K562 (cell line): ENCODE data around the gene EFCAB8. TPM values are rescaled to one million over a fixed set of nuclear protein-coding genes. Genes with fewer than 3 reads are reported as not detected.

Experiments
- ATAC-seq: fragments of 200-7000 bp; cut with Tn5 transposase; 3 replicates; pipeline ENCODE4 v1.9.1; 2020; ENCODE audit warnings: moderate library complexity
- BruUV-seq: library from RNA; stranded (reverse); fragments of 400-500 nt; replicated peaks from 2 replicates; lab custom pipeline; 2021; lab: Mats Ljungman, UMichigan
- CTCF ChIA-PET: fragments of 300-600 bp; formaldehyde crosslinking; extraction: SDS; loops from one replicate; lab custom pipeline; 2021; ENCODE audit warnings: low intra/inter-chr PET ratio; lab: Yijun Ruan, JAX
- POLR2A ChIA-PET: fragments of 300-600, 350-650 bp; sonication (Branson Sonifier 250); formaldehyde crosslinking; extraction: SDS; loops from one replicate; lab custom pipeline; 2021; ENCODE audit warnings: antibody characterized with exemption, inconsistent platforms; lab: Yijun Ruan, JAX
- DNase-seq, 4 experiments: peaks; one replicate each; pipeline versions ENCODE4 v3.0.0 to v3.0.0-alpha.2; 2011 to 2018; ENCODE audit warnings: low spot score in 3 of 4, mixed read lengths in 3 of 4; ENCODE audit errors: extremely low read depth in 1 of 4
- FAIRE-seq: peaks from 2 replicates; lab custom pipeline; 2011; peaks lifted over from hg19 to GRCh38; lab: Jason Lieb, UNC
- H2AFZ ChIP-seq: 2 replicates; pipeline ENCODE4 v1.6.0; 2011; ENCODE audit warnings: low read depth, low read length, control low read depth, inconsistent platforms
- H3K27ac ChIP-seq: fragments of 200-600 bp; 3 replicates; pipeline ENCODE4 v1.8.0; 2011; ENCODE audit warnings: low read depth, mild to moderate bottlenecking, control low read depth, inconsistent platforms, low read length, moderate library complexity, mixed read lengths; ENCODE audit errors: extremely low read depth
- H3K27me3 ChIP-seq, 2 experiments: fragments of 300-600 bp in 1 of 2; 2 replicates in 1 of 2; 3 replicates in 1 of 2; pipeline versions ENCODE4 v1.6.0 to v1.8.0; 2011; ENCODE audit warnings: inconsistent platforms in 2 of 2, low read length in 2 of 2, mild to moderate bottlenecking in 1 of 2, mixed read lengths in 1 of 2, moderate library complexity in 1 of 2; ENCODE audit not compliant: control insufficient read depth in 2 of 2, insufficient read depth in 2 of 2
- H3K36me3 ChIP-seq: fragments of 300-600 bp; 3 replicates; pipeline ENCODE4 v1.8.0; 2011; ENCODE audit warnings: mild to moderate bottlenecking, low read length, inconsistent platforms; ENCODE audit not compliant: control insufficient read depth, insufficient read depth
- H3K4me1 ChIP-seq, 2 experiments: fragments of 200-600 bp in 1 of 2; replicated peaks in 1 of 2; 2 replicates in 1 of 2; 3 replicates in 1 of 2; pipeline versions ENCODE4 v1.5.1 to v1.8.0; 2011; ENCODE audit warnings: inconsistent platforms in 2 of 2, low read length in 2 of 2, mild to moderate bottlenecking in 1 of 2, mixed read lengths in 1 of 2, moderate library complexity in 1 of 2; ENCODE audit not compliant: control insufficient read depth in 2 of 2, insufficient read depth in 2 of 2
- H3K4me2 ChIP-seq: 2 replicates; pipeline ENCODE4 v1.6.1; 2011; ENCODE audit warnings: low read length, control low read depth, inconsistent platforms, mixed read lengths; ENCODE audit not compliant: insufficient read depth
- H3K4me3 ChIP-seq: fragments of 200-600 bp; sonication (generic), shearing (Covaris generic); 2 replicates; pipeline ENCODE4 v1.5.1; 2016; ENCODE audit warnings: control low read depth, inconsistent platforms
- H3K79me2 ChIP-seq: fragments of 200-600 bp; 3 replicates; pipeline ENCODE4 v1.8.0; 2011; ENCODE audit warnings: low read length, inconsistent platforms; ENCODE audit not compliant: control insufficient read depth, insufficient read depth
- H3K9ac ChIP-seq, 2 experiments: 2 replicates each; pipeline versions ENCODE4 v1.6.0 to v1.6.1; 2011; ENCODE audit warnings: low read depth in 2 of 2, low read length in 2 of 2, control low read depth in 1 of 2, inconsistent platforms in 1 of 2, mild to moderate bottlenecking in 1 of 2, mixed read lengths in 1 of 2; ENCODE audit not compliant: insufficient read depth in 1 of 2
- H3K9me1 ChIP-seq: one replicate; pipeline ENCODE4 v1.6.0; 2011; ENCODE audit warnings: inconsistent platforms, mild to moderate bottlenecking, low read length, moderate library complexity; ENCODE audit not compliant: control insufficient read depth, insufficient read depth
- H3K9me3 ChIP-seq: replicated peaks from 2 replicates; pipeline ENCODE4 v1.5.1; 2011; ENCODE audit warnings: low read depth, low read length, inconsistent platforms; ENCODE audit not compliant: control insufficient read depth, insufficient read depth
- H4K20me1 ChIP-seq: replicated peaks from 2 replicates; pipeline ENCODE4 v1.6.1; 2011; ENCODE audit warnings: low read length, inconsistent platforms, mixed read lengths; ENCODE audit not compliant: control insufficient read depth, insufficient read depth
- MEF2A ChIP-seq: IDR thresholded peaks from 2 replicates; pipeline ENCODE4 v1.6.1; 2011; ENCODE audit warnings: low read depth, mild to moderate bottlenecking, low read length, moderate library complexity; ENCODE audit not compliant: control insufficient read depth
- NEUROD1 ChIP-seq: fragments of 150-350 bp; IDR thresholded peaks from 2 replicates; pipeline ENCODE4 v1.6.1; 2014; ENCODE audit warnings: borderline replicate concordance, low read length, low read depth; ENCODE audit not compliant: partially characterized antibody
- SOX6 ChIP-seq: fragments of 450-650 bp; IDR thresholded peaks from 2 replicates; pipeline ENCODE4 v1.6.1; 2014; ENCODE audit warnings: mild to moderate bottlenecking
- THAP12 ChIP-seq: fragments of 250-450 bp; sonication (Bioruptor Pico); IDR thresholded peaks from 2 replicates; pipeline ENCODE4 v1.9.0; 2021; ENCODE audit warnings: mild to moderate bottlenecking, inconsistent platforms
- TRIM28 ChIP-seq: fragments of 450-650 bp; IDR thresholded peaks from 2 replicates; pipeline ENCODE4 v1.6.1; 2017
- WGBS: fragments of 100-300 bp; shearing (Covaris generic); methylation state at CpG from one replicate; pipeline ENCODE4 v1.1.6; 2016; ENCODE audit warnings: low coverage, mixed read lengths; ENCODE audit not compliant: insufficient coverage; ENCODE audit errors: missing lambda C conversion rate; 5-methylcytosine and 5-hydroxymethylcytosine counted together
- in situ Hi-C: fragments of 300-500 bp; cut with MboI; formaldehyde crosslinking; loops from 4 replicates; pipeline ENCODE4 v1.15.0; 2018; ENCODE audit warnings: inconsistent platforms, mixed read lengths
- intact Hi-C: fragments of 100-400 bp; cut with micrococcal nuclease; formaldehyde crosslinking; loops from 2 replicates; pipeline ENCODE4 v1.14.2; 2022
- polyA plus RNA-seq, 8 experiments: library from polyadenylated mRNA; depleted of rRNA in 4 of 8; stranded (reverse) in 5 of 8; unstranded in 3 of 8; fragments of >200 nt; fragmentation: Nextera tagmentation in 2 of 8; fragmentation: Illumina TruSeq in 1 of 8; extraction: Ambion mirVana in 2 of 8; extraction: Trizol in 1 of 8; gene quantifications; 2 replicates each; pipeline versions ENCODE4 v1.2.1 to v1.2.3, GENCODE V29; 2011 to 2014; ENCODE audit warnings: inconsistent platforms in 1 of 8, missing spikeins in 1 of 8
- total RNA-seq, 7 experiments: library from RNA; depleted of rRNA in 6 of 7; stranded (reverse); fragments of >200 nt in 6 of 7; fragmentation: Illumina TruSeq in 2 of 7; extraction: Trizol in 2 of 7; gene quantifications; 2 replicates each; pipeline versions ENCODE4 v1.2.1 to v1.2.3, GENCODE V29; 2011 to 2021; ENCODE audit warnings: low replicate concordance in 1 of 7
- TF ChIP-seq, protein P1 (sequence below): fragments of 250-450 bp; sonication (Bioruptor Pico); IDR thresholded peaks from 2 replicates; pipeline ENCODE4 v1.5.0; 2020; ENCODE audit warnings: mild to moderate bottlenecking, borderline replicate concordance

EFCAB8 gene
- total and polyA plus RNA-seq, 9 of the 15 experiments (the other 6 are each of a cell fraction or from before 2014, with no cell fraction given) = 0.03 to 0.18 (median 0.11) TPM; not detected in 6

GRCh38 chr20:32879538-32879937 is 20.8 kb downstream of the EFCAB8 start:
- H2AFZ ChIP-seq = no peak overlapping the region
- POLR2A ChIA-PET = no interaction called here
- TF ChIP-seq NEUROD1 (no peak), TRIM28 (no peak), THAP12 (CRISPR knock-in tag) (no peak), SOX6 (no peak), MEF2A (no peak)
- TF ChIP-seq, protein P1, sequence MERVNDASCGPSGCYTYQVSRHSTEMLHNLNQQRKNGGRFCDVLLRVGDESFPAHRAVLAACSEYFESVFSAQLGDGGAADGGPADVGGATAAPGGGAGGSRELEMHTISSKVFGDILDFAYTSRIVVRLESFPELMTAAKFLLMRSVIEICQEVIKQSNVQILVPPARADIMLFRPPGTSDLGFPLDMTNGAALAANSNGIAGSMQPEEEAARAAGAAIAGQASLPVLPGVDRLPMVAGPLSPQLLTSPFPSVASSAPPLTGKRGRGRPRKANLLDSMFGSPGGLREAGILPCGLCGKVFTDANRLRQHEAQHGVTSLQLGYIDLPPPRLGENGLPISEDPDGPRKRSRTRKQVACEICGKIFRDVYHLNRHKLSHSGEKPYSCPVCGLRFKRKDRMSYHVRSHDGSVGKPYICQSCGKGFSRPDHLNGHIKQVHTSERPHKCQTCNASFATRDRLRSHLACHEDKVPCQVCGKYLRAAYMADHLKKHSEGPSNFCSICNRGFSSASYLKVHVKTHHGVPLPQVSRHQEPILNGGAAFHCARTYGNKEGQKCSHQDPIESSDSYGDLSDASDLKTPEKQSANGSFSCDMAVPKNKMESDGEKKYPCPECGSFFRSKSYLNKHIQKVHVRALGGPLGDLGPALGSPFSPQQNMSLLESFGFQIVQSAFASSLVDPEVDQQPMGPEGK (CRISPR knock-in tag) = no peak
- TF ChIP-seq, all 486 proteins: peak for 0
- BruUV-seq = no TSS peak
- intact Hi-C loops = no loop called here
- Histone ChIP-seq H3K4me2 (no peak overlapping the region), H3K36me3 (no peaks in the 10 kb centered on the region), H4K20me1 (peaks cover 7% of the 10 kb centered on the region; the same call in 1 of the 2 replicates), H3K79me2 (no peaks in the 10 kb centered on the region), H3K27ac (no peak overlapping the region), H3K9me3 (no peaks in the 10 kb centered on the region), H3K27me3 (peaks cover 38 to 52% of the 10 kb centered on the region in 2 experiments), H3K9ac (peak overlapping the region in 1 of 2 experiments; percentile 48; a peak in 1 of 4 replicates), H3K9me1 (no peaks in the 10 kb centered on the region), H3K4me1 (peaks cover 0 to 3% of the 10 kb centered on the region in 2 experiments; a peak in 2 of 5 replicates), H3K4me3 (no peak overlapping the region)
- ATAC-seq = no peak
- in situ Hi-C loops = no loop called here
- 8% methylated on average over 9 of the region's 9 CpGs for WGBS
- no peak for DNase-seq
- FAIRE-seq = no peak
- CTCF ChIA-PET = no interaction called here
